SH-SY5Y (cell line): ENCODE data around the gene C1QL1.

ENCODE experiments used
- GATA2 ChIP-seq: IDR thresholded peaks from 2 replicates; pipeline ENCODE4 v1.6.1; 2011; ENCODE audit warnings: mild to moderate bottlenecking, low read depth, low read length
- GATA3 ChIP-seq: IDR thresholded peaks from 2 replicates; pipeline ENCODE4 v1.6.1; 2011; ENCODE audit warnings: low read depth, mild to moderate bottlenecking, low read length, moderate library complexity

C1QL1 gene

GRCh38 chr17:44968225-44969143, at the start of gene C1QL1:
C1QL1 (minus strand) TSS chr17:44968303; CDS start chr17:44968048, 255 bp downstream.
- TF ChIP-seq GATA3: no peak
- TF ChIP-seq GATA2: no peak

GRCh38 chr17:45016823-45017222, 48.7 kb upstream of the C1QL1 start:
- TF ChIP-seq GATA3 (no peak), GATA2 (no peak)

GRCh38 chr17:45016237-45016636, 48.1 kb upstream of the C1QL1 start:
- no peak for TF ChIP-seq GATA3
- no peak for TF ChIP-seq GATA2

- TF ChIP-seq GATA3 (no peak), GATA2 (no peak)
Observed at GRCh38 chr17:45013021-45013997, 45.2 kb upstream of the C1QL1 start.

GRCh38 chr17:45011767-45012166, 43.7 kb upstream of the C1QL1 start:
- no peak for TF ChIP-seq GATA2

GRCh38 chr17:45009676-45010467, 41.8 kb upstream of the C1QL1 start:
- TF ChIP-seq GATA3 (no peak), GATA2 (no peak)

- TF ChIP-seq GATA2 (no peak), GATA3 (no peak)
Observed at GRCh38 chr17:45008216-45008615, 40.1 kb upstream of the C1QL1 start.

- no peak for TF ChIP-seq GATA3
- no peak for TF ChIP-seq GATA2
Observed at GRCh38 chr17:45006927-45007461, 38.9 kb upstream of the C1QL1 start.

GRCh38 chr17:45005700-45006099, 37.6 kb upstream of the C1QL1 start:
- TF ChIP-seq GATA3: no peak
- no peak for TF ChIP-seq GATA2

- TF ChIP-seq GATA2 (no peak), GATA3 (no peak)
Observed at GRCh38 chr17:45004388-45004787, 36.3 kb upstream of the C1QL1 start.

- TF ChIP-seq GATA3 (no peak), GATA2 (no peak)
Observed at GRCh38 chr17:45003877-45004276, 35.8 kb upstream of the C1QL1 start.

- TF ChIP-seq GATA3 (no peak), GATA2 (no peak)
Observed at GRCh38 chr17:45001310-45001709, 33.2 kb upstream of the C1QL1 start.

GRCh38 chr17:44999433-44999832, 31.3 kb upstream of the C1QL1 start:
- TF ChIP-seq GATA2 (no peak), GATA3 (no peak)
